Sigmoid colon (tissue), 3 donors: ENCODE results near the gene MAD2L1BP.

Experiments
- CTCF ChIP-seq, 4 experiments: fragments of 450-650 bp in 3 of 4; fragments of 200-600 bp in 1 of 4; IDR thresholded peaks; one replicate each; pipeline ENCODE4 v1.5.1; 2016 to 2019; ENCODE audit warnings: antibody characterized with exemption in 4 of 4, mild to moderate bottlenecking in 3 of 4, moderate library complexity in 2 of 4
- POLR2A ChIP-seq, 2 donors: fragments of 450-650 bp; IDR thresholded peaks; one replicate each; pipeline ENCODE4 v1.6.1; 2016; ENCODE audit warnings: antibody characterized with exemption in 2 of 2, mild to moderate bottlenecking in 2 of 2, moderate library complexity in 2 of 2

GRCh38 chr6:43645613-43645964 is 9.9 kb downstream of the MAD2L1BP start:
- TF ChIP-seq CTCF (IDR thresholded peaks at IDR 0.05): no peak
- no peak for TF ChIP-seq POLR2A (IDR thresholded peaks at IDR 0.05)
